Activated CD4-positive, alpha-beta T cell treated with anti-CD3 and anti-CD28 coated beads, Interleukin-2, amount 10 ng/mL, durations not matched to agents 7 days and 5 days (primary cell): ENCODE results near the gene HS3ST2. TPM values are rescaled to one million over a fixed set of nuclear protein-coding genes. Genes with fewer than 3 reads are reported as not detected.
A peak's percentile ranks its signal among the peaks of the same experiment; 100 is the strongest.
"Not testable (repeated sequence)": the region's sequence is repeated elsewhere in the genome, so short reads cannot be mapped to it uniquely, and the experiment has no call there.

Experiments
- CTCF ChIA-PET: fragments of 350-600 bp; sonication (Branson Sonifier 250); formaldehyde crosslinking; loops from one replicate; lab custom pipeline; 2021; ENCODE audit warnings: antibody characterized with exemption; lab: Charles Lee
- POLR2A ChIA-PET: fragments of 350-600 bp; sonication (Branson Sonifier 250); formaldehyde crosslinking; loops from one replicate; lab custom pipeline; 2021; ENCODE audit warnings: antibody characterized with exemption; lab: Charles Lee
- DNase-seq: peaks from one replicate; pipeline ENCODE4 v3.0.0-alpha.2; 2020
- H3K27ac Mint-ChIP-seq: one replicate; pipeline ENCODE4 v1.8.0; 2021; ENCODE audit warnings: mild to moderate bottlenecking, moderate library complexity, mixed read lengths
- H3K27me3 Mint-ChIP-seq: one replicate; pipeline ENCODE4 v1.8.0; 2021; ENCODE audit warnings: mixed read lengths
- H3K36me3 Mint-ChIP-seq: one replicate; pipeline ENCODE4 v1.8.0; 2021; ENCODE audit warnings: low read depth, mixed read lengths
- H3K4me1 Mint-ChIP-seq: one replicate; pipeline ENCODE4 v1.8.0; 2021; ENCODE audit warnings: mixed read lengths
- H3K4me3 Mint-ChIP-seq: one replicate; pipeline ENCODE4 v1.8.0; 2021; ENCODE audit warnings: mild to moderate bottlenecking, moderate library complexity, mixed read lengths
- H3K9me3 Mint-ChIP-seq: one replicate; pipeline ENCODE4 v1.8.0; 2021; ENCODE audit warnings: mixed read lengths
- total RNA-seq, 2 experiments: library from RNA; stranded (reverse); gene quantifications; one replicate each; pipeline ENCODE4 v1.2.3, GENCODE V29; 2021

The HS3ST2 gene
- total RNA-seq, 2 experiments from 2014 or later, result not detected

DNA sequence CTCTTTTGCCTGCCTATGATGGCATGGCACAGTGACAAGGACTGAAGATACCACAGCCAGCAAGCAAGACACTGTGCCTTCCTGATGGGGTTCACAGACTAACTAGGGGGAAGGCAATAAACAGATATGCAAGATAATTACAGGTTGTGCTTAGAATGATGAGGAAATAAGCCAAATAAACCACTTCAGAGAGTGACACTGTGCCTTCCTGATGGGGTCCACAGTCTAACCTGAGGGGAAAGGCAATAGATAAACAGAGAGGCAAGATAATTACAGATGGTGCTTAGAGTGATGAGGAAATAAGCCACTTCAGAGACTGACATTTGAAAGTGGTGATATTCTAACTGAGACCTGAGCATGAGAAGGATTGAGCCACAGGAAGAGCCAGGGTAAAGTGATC is 84.2 kb downstream of the HS3ST2 start:
- ChIA-PET POLR2A (no interaction called here), CTCF (interaction anchor here (1.3 kb wide), 1 partner anchor 538 kb away, joined by 3 read pairs; no protein-coding TSS in a partner anchor)
- H3K4me1 Mint-ChIP-seq, result no peaks in the 10 kb centered on the region
- no peak overlapping the region for H3K4me3 Mint-ChIP-seq
- peaks cover 7% of the 10 kb centered on the region for H3K27me3 Mint-ChIP-seq
- no peak for DNase-seq
- H3K9me3 Mint-ChIP-seq, result no peaks in the 10 kb centered on the region
- H3K36me3 Mint-ChIP-seq, result no peaks in the 10 kb centered on the region
- no peak overlapping the region for H3K27ac Mint-ChIP-seq

- H3K27ac Mint-ChIP-seq, result no peak overlapping the region
- no peaks in the 10 kb centered on the region for H3K9me3 Mint-ChIP-seq
- peak; percentile 52 for DNase-seq
- peaks cover 4% of the 10 kb centered on the region for H3K27me3 Mint-ChIP-seq
- no peak overlapping the region for H3K4me3 Mint-ChIP-seq
- no peaks in the 10 kb centered on the region for H3K4me1 Mint-ChIP-seq
- CTCF ChIA-PET, result interaction anchor here (1.3 kb wide), 1 partner anchor 537 kb away, joined by 3 read pairs; no protein-coding TSS in a partner anchor
- POLR2A ChIA-PET, result no interaction called here
- no peaks in the 10 kb centered on the region for H3K36me3 Mint-ChIP-seq
Measured at GRCh38 chr16:22898874-22899348, 84.9 kb downstream of the HS3ST2 start.

DNA sequence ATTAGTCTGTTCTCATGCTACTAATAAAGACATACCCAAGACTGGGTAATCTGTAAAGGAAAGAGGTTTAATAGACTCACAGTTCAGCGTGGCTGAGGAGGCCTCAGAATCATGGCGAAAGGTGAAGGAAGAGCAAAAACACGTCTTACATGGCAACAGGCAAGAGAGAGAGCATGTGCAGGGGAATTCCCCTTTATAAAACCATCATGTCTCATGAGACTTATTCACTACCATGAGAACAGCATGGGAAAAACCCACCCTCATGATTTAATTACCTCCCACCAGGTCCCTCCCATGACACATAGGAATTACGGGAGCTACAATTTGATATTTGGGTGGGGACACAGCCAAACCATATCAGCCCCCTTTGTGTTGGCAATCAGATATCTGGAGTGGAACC is 85.6 kb downstream of the HS3ST2 start:
- POLR2A ChIA-PET, H3K27me3 Mint-ChIP-seq, H3K9me3 Mint-ChIP-seq, H3K27ac Mint-ChIP-seq, H3K4me3 Mint-ChIP-seq, H3K36me3 Mint-ChIP-seq, H3K4me1 Mint-ChIP-seq, DNase-seq: not testable (repeated sequence)
- CTCF ChIA-PET, result interaction anchor here (1.3 kb wide), 1 partner anchor 536 kb away, joined by 3 read pairs; no protein-coding TSS in a partner anchor

DNA sequence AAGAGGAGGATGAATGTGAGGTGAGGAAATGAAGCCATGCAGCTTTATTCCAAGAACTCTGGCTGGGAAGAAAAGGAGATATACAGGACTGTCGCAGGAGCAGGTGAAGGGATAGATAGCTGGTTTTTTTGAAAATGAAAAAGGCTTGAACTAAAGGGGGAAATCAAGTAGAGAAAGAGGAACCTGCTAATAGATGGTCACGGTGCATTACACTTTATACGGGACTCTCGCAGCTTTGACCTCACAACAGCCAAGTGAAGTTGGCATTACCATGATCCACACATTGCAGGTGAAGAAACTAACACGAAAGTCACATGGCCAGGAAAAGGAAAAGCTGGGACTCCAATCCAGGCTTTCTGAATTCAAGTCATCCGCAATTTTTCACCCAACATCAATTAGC is 86.9 kb downstream of the HS3ST2 start:
- Mint-ChIP-seq H3K27me3 (peaks cover 2% of the 10 kb centered on the region), H3K4me1 (no peaks in the 10 kb centered on the region), H3K36me3 (no peaks in the 10 kb centered on the region), H3K27ac (no peak overlapping the region), H3K4me3 (no peak overlapping the region), H3K9me3 (no peaks in the 10 kb centered on the region)
- ChIA-PET POLR2A (no interaction called here), CTCF (interaction anchor here (0.5 kb wide), 1 partner anchor 36 kb away, joined by 3 read pairs; no protein-coding TSS in a partner anchor)
- DNase-seq, result no peak

DNA sequence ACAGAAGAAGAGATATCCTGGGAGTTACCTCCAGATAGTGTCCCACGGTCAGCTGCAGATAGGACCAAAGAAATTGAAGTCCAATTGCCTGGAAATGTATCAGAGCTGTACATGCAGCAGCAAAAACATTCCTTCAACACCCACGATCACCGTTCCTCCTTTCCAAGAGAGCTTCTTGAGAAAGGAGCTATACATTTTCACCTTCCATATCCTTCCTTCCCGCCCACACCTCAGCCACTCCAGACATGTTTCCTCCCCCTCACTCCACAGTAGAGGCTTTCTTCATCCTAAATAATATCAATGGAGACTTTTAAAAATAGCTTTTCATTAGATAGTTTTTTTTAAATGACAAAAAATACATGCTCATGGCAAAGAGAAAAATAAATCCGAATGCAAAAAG is 87.6 kb downstream of the HS3ST2 start:
- ChIA-PET CTCF (interaction anchor here (1.3 kb wide), 1 partner anchor 14 kb away, joined by 3 read pairs; no protein-coding TSS in a partner anchor), POLR2A (no interaction called here)
- Mint-ChIP-seq H3K4me3 (no peak overlapping the region), H3K4me1 (no peaks in the 10 kb centered on the region), H3K9me3 (no peaks in the 10 kb centered on the region), H3K36me3 (no peaks in the 10 kb centered on the region), H3K27ac (no peak overlapping the region), H3K27me3 (peaks cover 2% of the 10 kb centered on the region)
- DNase-seq, result no peak

DNA sequence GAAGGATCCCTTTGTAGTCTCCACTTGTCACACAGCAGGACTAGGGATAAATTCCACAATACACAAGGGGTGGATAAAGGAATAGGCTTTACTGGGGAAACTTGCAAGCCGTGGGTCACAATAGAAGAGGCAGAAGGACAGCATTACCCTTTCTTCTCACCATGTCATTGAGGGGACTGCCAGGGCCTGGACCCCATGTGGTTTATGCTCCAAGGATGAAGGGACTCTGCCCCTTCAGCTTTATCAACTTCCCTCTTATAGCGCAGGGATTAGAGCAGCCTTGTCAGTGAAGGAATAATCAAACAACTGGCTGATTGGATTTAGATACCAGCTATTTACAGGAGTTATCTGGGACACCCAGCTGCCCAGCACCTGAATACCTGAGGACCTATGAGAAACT is 89.8 kb downstream of the HS3ST2 start:
- Mint-ChIP-seq H3K36me3 (no peaks in the 10 kb centered on the region), H3K4me1 (no peaks in the 10 kb centered on the region), H3K9me3 (no peaks in the 10 kb centered on the region), H3K27me3 (peaks cover 3% of the 10 kb centered on the region), H3K4me3 (no peak overlapping the region), H3K27ac (no peak overlapping the region)
- DNase-seq, result no peak
- ChIA-PET POLR2A (no interaction called here), CTCF (no interaction called here)

- Mint-ChIP-seq H3K4me3 (no peak overlapping the region), H3K4me1 (no peaks in the 10 kb centered on the region), H3K36me3 (no peaks in the 10 kb centered on the region), H3K9me3 (no peaks in the 10 kb centered on the region), H3K27me3 (no peaks in the 10 kb centered on the region), H3K27ac (no peak overlapping the region)
- POLR2A ChIA-PET, result no interaction called here
- CTCF ChIA-PET, result no interaction called here
- DNase-seq, result no peak
Measured at GRCh38 chr16:22912654-22913053, 98.7 kb downstream of the HS3ST2 start.

GRCh38 chr16:22915003-22915402 is 101.0 kb downstream of the HS3ST2 start:
- Mint-ChIP-seq H3K27ac (no peak overlapping the region), H3K4me1 (no peaks in the 10 kb centered on the region), H3K27me3 (no peaks in the 10 kb centered on the region), H3K9me3 (no peaks in the 10 kb centered on the region), H3K4me3 (no peak overlapping the region), H3K36me3 (no peaks in the 10 kb centered on the region)
- no peak for DNase-seq
- ChIA-PET POLR2A (no interaction called here), CTCF (interaction anchor here (1.1 kb wide), 1 partner anchor 13 kb away, joined by 3 read pairs; no protein-coding TSS in a partner anchor)

DNA sequence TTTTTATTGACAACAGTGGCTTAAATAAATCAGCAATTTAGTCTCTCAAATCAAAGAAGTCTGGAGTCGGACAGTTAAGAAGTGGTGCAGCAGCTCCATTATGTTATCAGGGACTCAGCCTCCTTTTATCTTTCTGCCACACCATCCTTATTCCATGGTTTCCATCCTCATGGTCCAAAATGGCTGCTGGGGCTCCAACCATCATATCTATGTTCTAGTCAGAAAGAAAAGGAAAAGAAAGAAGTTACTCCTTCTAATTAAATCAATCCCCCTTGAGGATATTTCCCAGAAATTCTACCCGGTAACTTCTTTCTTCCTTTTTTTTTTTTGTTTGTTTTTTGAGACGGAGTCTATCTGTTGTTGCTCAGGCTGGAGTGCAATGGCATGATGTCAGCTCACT is 109.5 kb downstream of the HS3ST2 start:
- no peaks in the 10 kb centered on the region for H3K4me1 Mint-ChIP-seq
- ChIA-PET CTCF (no interaction called here), POLR2A (no interaction called here)
- no peaks in the 10 kb centered on the region for H3K9me3 Mint-ChIP-seq
- no peak overlapping the region for H3K27ac Mint-ChIP-seq
- H3K36me3 Mint-ChIP-seq, result no peaks in the 10 kb centered on the region
- no peak for DNase-seq
- peaks cover 7% of the 10 kb centered on the region for H3K27me3 Mint-ChIP-seq
- no peak overlapping the region for H3K4me3 Mint-ChIP-seq

DNA sequence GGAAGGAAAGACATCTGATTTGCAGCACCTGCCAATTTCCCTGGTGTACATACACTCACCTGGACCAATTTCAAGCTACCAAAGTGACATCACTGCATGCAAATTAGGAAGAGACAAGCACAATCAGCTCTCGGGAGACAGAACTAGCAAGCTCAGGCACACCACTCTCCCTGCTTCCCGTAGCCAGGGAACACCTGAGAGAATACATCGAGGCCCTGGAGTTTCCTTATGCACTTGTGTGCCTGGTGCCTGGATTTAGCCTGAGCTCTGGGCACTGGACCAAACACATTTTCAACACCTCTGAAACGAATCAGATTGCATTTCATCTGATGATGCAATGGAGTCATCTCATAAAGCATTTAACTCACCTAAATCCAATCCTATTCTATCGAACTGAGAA is 110.5 kb downstream of the HS3ST2 start:
- CTCF ChIA-PET, result interaction anchor here (1.1 kb wide), 1 partner anchor 43 kb away, joined by 3 read pairs; no protein-coding TSS in a partner anchor
- Mint-ChIP-seq H3K27ac (no peak overlapping the region), H3K4me1 (no peaks in the 10 kb centered on the region), H3K36me3 (no peaks in the 10 kb centered on the region), H3K4me3 (no peak overlapping the region), H3K9me3 (no peaks in the 10 kb centered on the region), H3K27me3 (peaks cover 7% of the 10 kb centered on the region)
- no peak for DNase-seq
- POLR2A ChIA-PET, result no interaction called here

DNA sequence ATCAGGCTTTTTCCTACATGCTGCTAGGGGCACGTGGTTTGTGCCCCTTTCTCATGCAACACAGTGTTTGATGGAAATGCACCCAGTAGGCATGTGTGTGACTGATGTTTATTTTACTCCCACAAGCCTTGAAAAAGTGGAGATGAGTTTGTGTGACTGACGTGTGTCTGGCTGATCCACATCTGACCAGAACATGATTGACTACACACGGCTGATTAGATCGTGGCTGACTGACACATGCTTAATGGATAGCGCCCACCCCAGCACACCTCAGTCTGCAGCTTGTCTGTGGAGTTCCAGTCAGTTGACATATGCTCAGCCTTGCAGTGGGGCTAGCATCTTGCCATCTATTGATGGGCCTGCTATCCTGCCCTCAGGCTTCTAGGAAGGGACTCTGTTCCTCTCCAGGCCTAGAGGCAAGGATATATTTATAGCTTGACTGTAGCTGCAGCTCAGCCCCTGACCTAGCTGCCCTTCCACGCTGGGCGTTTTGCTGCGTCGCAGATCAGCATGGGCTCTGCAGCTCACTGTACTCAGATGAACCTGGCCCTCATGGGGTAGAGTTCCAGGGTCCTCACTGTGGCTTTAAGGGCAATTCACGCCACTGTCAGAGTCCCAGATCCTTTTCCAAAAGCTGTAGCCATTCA is 112.3 kb downstream of the HS3ST2 start:
- H3K36me3 Mint-ChIP-seq, result no peaks in the 10 kb centered on the region
- no peak for DNase-seq
- H3K4me1 Mint-ChIP-seq, result no peaks in the 10 kb centered on the region
- no peaks in the 10 kb centered on the region for H3K9me3 Mint-ChIP-seq
- H3K4me3 Mint-ChIP-seq, result no peak overlapping the region
- no peak overlapping the region for H3K27ac Mint-ChIP-seq
- ChIA-PET CTCF (interaction anchor here (0.9 kb wide), 1 partner anchor 10 kb away, joined by 3 read pairs; no protein-coding TSS in a partner anchor), POLR2A (no interaction called here)
- peaks cover 6% of the 10 kb centered on the region for H3K27me3 Mint-ChIP-seq

DNA sequence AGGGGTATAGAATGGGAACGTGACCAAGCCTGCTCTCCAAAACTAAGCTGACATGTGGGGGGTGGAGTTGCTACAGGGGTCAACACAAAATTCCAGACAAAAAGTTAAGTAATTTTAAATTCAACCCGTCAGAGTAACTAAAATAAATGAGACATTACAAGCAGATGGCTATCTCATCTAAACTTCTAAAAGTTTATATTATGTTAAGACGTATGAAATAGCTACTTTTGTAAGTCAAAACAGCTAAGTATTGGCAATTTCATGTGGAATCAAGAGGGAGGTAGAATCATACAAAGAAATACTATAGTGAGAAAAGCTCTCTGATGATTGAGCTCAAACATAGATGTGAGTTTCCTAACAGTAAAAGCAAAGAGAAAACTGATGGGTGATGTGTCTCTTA is 113.3 kb downstream of the HS3ST2 start:
- Mint-ChIP-seq H3K4me3 (no peak overlapping the region), H3K27me3 (peaks cover 9% of the 10 kb centered on the region), H3K4me1 (no peaks in the 10 kb centered on the region), H3K9me3 (no peaks in the 10 kb centered on the region), H3K36me3 (no peaks in the 10 kb centered on the region), H3K27ac (no peak overlapping the region)
- CTCF ChIA-PET, result interaction anchor here (0.9 kb wide), 1 partner anchor 9 kb away, joined by 3 read pairs; no protein-coding TSS in a partner anchor
- DNase-seq, result no peak
- POLR2A ChIA-PET, result no interaction called here

DNA sequence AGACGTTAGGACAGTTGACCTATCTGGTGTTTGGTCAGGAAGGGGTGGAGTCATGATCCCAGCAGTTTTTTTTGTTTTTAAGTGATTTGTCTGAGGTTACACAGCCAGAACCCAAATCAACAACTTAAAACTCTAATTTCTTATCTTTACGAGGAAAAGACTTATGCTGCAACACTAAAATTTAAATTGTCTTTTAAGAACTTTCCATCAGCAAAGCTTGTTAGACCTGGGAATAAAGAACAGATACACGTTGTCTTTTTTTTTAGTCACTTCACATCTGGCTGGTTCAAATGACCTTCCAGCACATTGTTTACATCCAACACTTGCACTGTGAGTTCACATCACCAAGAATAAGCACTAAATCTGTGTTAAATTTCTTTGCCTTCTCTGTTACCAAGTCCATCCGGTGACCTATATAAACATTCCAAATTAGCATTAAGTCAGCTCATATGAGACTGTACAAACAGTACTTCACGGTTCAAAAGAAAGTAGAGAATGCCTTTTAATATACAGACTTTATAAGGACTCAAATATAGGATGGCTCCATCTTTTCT is 115.0 kb downstream of the HS3ST2 start:
- CTCF ChIA-PET, result interaction anchor here (0.7 kb wide), 1 partner anchor 164 kb away, joined by 3 read pairs; no protein-coding TSS in a partner anchor
- Mint-ChIP-seq H3K4me3 (no peak overlapping the region), H3K27ac (no peak overlapping the region), H3K36me3 (no peaks in the 10 kb centered on the region), H3K4me1 (no peaks in the 10 kb centered on the region), H3K9me3 (no peaks in the 10 kb centered on the region), H3K27me3 (peaks cover 16% of the 10 kb centered on the region)
- POLR2A ChIA-PET, result no interaction called here
- DNase-seq, result no peak
